ENCODE results near the gene CYGB.
"Not testable (repeated sequence)": the region's sequence is repeated elsewhere in the genome, so short reads cannot be mapped to it uniquely, and the experiment has no call there.

The CYGB gene

GRCh38 chr17:76523084-76524037, 14.1 kb downstream of the CYGB start:
- DNase-seq (ENCODE audit: low spot score), result peak; percentile 98

GRCh38 chr17:76521683-76522082, 15.8 kb downstream of the CYGB start:
- DNase-seq (ENCODE audit: low spot score), result not testable (repeated sequence)

GRCh38 chr17:76521262-76521661, 16.2 kb downstream of the CYGB start:
- DNase-seq (ENCODE audit: low spot score), result no peak

- no peak for DNase-seq (ENCODE audit: low spot score)
These were observed 18.2 kb downstream of the CYGB start for GRCh38 chr17:76519048-76519966.

- DNase-seq (ENCODE audit: low spot score), result no peak
These were observed 19.9 kb downstream of the CYGB start for GRCh38 chr17:76517638-76518038.

- no peak for DNase-seq (ENCODE audit: low spot score)
These were observed 22.1 kb downstream of the CYGB start for GRCh38 chr17:76515274-76515949.

- not testable (repeated sequence) for DNase-seq (ENCODE audit: low spot score)
These were observed 23.2 kb downstream of the CYGB start for GRCh38 chr17:76514355-76514754.

GRCh38 chr17:76513306-76513692, 24.2 kb downstream of the CYGB start:
- DNase-seq (ENCODE audit: low spot score), result no peak

- no peak for DNase-seq (ENCODE audit: low spot score)
These were observed 24.9 kb downstream of the CYGB start for GRCh38 chr17:76512366-76513305.

- DNase-seq (ENCODE audit: low spot score), result no peak
These were observed 25.7 kb downstream of the CYGB start for GRCh38 chr17:76511668-76512365.

- DNase-seq (ENCODE audit: low spot score), result no peak
These were observed 26.7 kb downstream of the CYGB start for GRCh38 chr17:76510831-76511244.

GRCh38 chr17:76508472-76509063, 28.9 kb downstream of the CYGB start:
- DNase-seq (ENCODE audit: low spot score), result not testable (repeated sequence)

GRCh38 chr17:76506408-76507345, 30.8 kb downstream of the CYGB start:
- DNase-seq (ENCODE audit: low spot score), result peak; percentile 95

- no peak for DNase-seq (ENCODE audit: low spot score)
These were observed 33.4 kb downstream of the CYGB start for GRCh38 chr17:76504117-76504516.

GRCh38 chr17:76502341-76503211, 34.9 kb downstream of the CYGB start:
- no peak for DNase-seq (ENCODE audit: low spot score)

GRCh38 chr17:76501827-76502307, 35.6 kb downstream of the CYGB start:
- DNase-seq (ENCODE audit: low spot score), result no peak

GRCh38 chr17:76501018-76501826, 36.3 kb downstream of the CYGB start, which contains the start of gene RHBDF2:
RHBDF2 (minus strand) TSS chr17:76501423; CDS start chr17:76481524, 19,899 bp downstream.
- peak; percentile 99 for DNase-seq (ENCODE audit: low spot score)

All from D341Med (cell line).